CD4-positive, alpha-beta T cell treated with Interleukin-15 for 4 hours (primary cell): ENCODE measurements around the gene WDR90.

ENCODE experiments used
- DNase-seq: peaks from one replicate; pipeline ENCODE4 v3.0.0-alpha.2; 2020; ENCODE audit warnings: low spot score

WDR90 gene

GRCh38 chr16:676913-677312 lies 27.7 kb downstream of the WDR90 start:
- DNase-seq = peak; percentile 37

GRCh38 chr16:677316-678190 lies 28.4 kb downstream of the WDR90 start:
- DNase-seq = no peak

- no peak for DNase-seq
Observed at GRCh38 chr16:678209-678857, 29.2 kb downstream of the WDR90 start.

- peak; percentile 30 for DNase-seq
Observed at GRCh38 chr16:678858-679813, 30.0 kb downstream of the WDR90 start.

GRCh38 chr16:679814-680624 lies 30.9 kb downstream of the WDR90 start, which contains the start of gene STUB1:
Gene STUB1 (plus strand): TSS chr16:680410. CDS start chr16:680526, 116 bp downstream.
- DNase-seq = peak; percentile 79

- DNase-seq = no peak
Observed at GRCh38 chr16:680625-680945, 31.4 kb downstream of the WDR90 start.

- DNase-seq = no peak
Observed at GRCh38 chr16:680967-681745, 32.0 kb downstream of the WDR90 start.

- no peak for DNase-seq
Observed at GRCh38 chr16:681746-682427, 32.7 kb downstream of the WDR90 start.

GRCh38 chr16:682493-683395 lies 33.6 kb downstream of the WDR90 start:
- DNase-seq = no peak

GRCh38 chr16:683396-684070 lies 34.4 kb downstream of the WDR90 start:
- no peak for DNase-seq

GRCh38 chr16:684071-684794 lies 35.1 kb downstream of the WDR90 start, which contains the start of gene JMJD8:
Gene JMJD8 (minus strand): TSS chr16:684334. CDS start chr16:684319, 15 bp downstream.
- peak; percentile 97 for DNase-seq

- no peak for DNase-seq
Observed at GRCh38 chr16:684961-685696, 36.0 kb downstream of the WDR90 start.

GRCh38 chr16:685967-686366 lies 36.8 kb downstream of the WDR90 start:
- DNase-seq = no peak

- DNase-seq = no peak
Observed at GRCh38 chr16:686459-687260, 37.5 kb downstream of the WDR90 start.

GRCh38 chr16:687499-687898 lies 38.3 kb downstream of the WDR90 start:
- DNase-seq = no peak
